H1 (cell line): ENCODE results near the gene CDS2.

Experiments used
- ASH2L ChIP-seq: fragments of 200-600, 300-600 bp; sonication (generic); IDR thresholded peaks from one replicate; pipeline ENCODE4 v1.7.1; 2017; ENCODE audit warnings: low read length
- BCL11A ChIP-seq, 2 experiments: IDR thresholded peaks; one replicate each; pipeline ENCODE4 v1.6.1; 2011; ENCODE audit warnings: low read depth in 2 of 2, low read length in 2 of 2, mild to moderate bottlenecking in 2 of 2
- CHD2 ChIP-seq: IDR thresholded peaks from 2 replicates; pipeline ENCODE4 v1.6.1; 2012; ENCODE audit warnings: low read length, improper control_type of control experiment
- CTCF ChIP-seq, 3 experiments: IDR thresholded peaks; 1 replicate in 2 of 3; 2 replicates in 1 of 3; pipeline versions ENCODE4 v1.5.1 to v1.6.1; 2011; ENCODE audit warnings: low read length in 3 of 3, mild to moderate bottlenecking in 3 of 3, inconsistent platforms in 2 of 3, low read depth in 1 of 3, moderate library complexity in 1 of 3; ENCODE audit not compliant: insufficient read depth in 1 of 3; ENCODE audit errors: control extremely low read depth in 1 of 3
- EZH2 ChIP-seq: fragments of 200-600 bp; sonication (generic); IDR thresholded peaks from 2 replicates; pipeline ENCODE4 v1.7.1; 2012; ENCODE audit warnings: low read depth, mild to moderate bottlenecking, moderate library complexity, low read length, inconsistent platforms; ENCODE audit not compliant: severe bottlenecking
- FOSL1 ChIP-seq: IDR thresholded peaks from 2 replicates; pipeline ENCODE4 v1.6.1; 2011; ENCODE audit warnings: mild to moderate bottlenecking, low read depth, low read length, moderate library complexity; ENCODE audit not compliant: insufficient read depth
- KDM4A ChIP-seq: IDR thresholded peaks from one replicate; pipeline ENCODE4 v1.7.1; 2012; ENCODE audit warnings: low read depth, mild to moderate bottlenecking, moderate library complexity, low read length, inconsistent platforms; ENCODE audit not compliant: severe bottlenecking
- KDM5A ChIP-seq: fragments of 200-600 bp; IDR thresholded peaks from 2 replicates; pipeline ENCODE4 v1.7.1; 2012; ENCODE audit warnings: mild to moderate bottlenecking, low read length, inconsistent platforms, mixed read lengths
- POLR2AphosphoS5 ChIP-seq: IDR thresholded peaks from 2 replicates; pipeline ENCODE4 v1.6.1; 2011; ENCODE audit warnings: low read depth, low read length
- RAD21 ChIP-seq, 2 experiments: IDR thresholded peaks in 1 of 2; conservative IDR thresholded peaks in 1 of 2; 2 replicates each; pipeline ENCODE4 v1.6.1; 2011; ENCODE audit warnings: low read depth in 2 of 2, low read length in 2 of 2, improper control_type of control experiment in 1 of 2, inconsistent platforms in 1 of 2, mild to moderate bottlenecking in 1 of 2, moderate library complexity in 1 of 2
- RBBP5 ChIP-seq: IDR thresholded peaks from 2 replicates; pipeline ENCODE4 v1.7.1; 2012; ENCODE audit warnings: low read depth, mild to moderate bottlenecking, inconsistent platforms, low read length, moderate library complexity, borderline replicate concordance
- SIN3A ChIP-seq, 2 experiments: IDR thresholded peaks in 1 of 2; conservative IDR thresholded peaks in 1 of 2; 2 replicates each; pipeline ENCODE4 v1.6.1; 2011 to 2012; ENCODE audit warnings: low read length in 2 of 2, improper control_type of control experiment in 1 of 2, low read depth in 1 of 2, mild to moderate bottlenecking in 1 of 2
- SP1 ChIP-seq: IDR thresholded peaks from 2 replicates; pipeline ENCODE4 v1.6.1; 2011; ENCODE audit warnings: low read depth, low read length
- SP2 ChIP-seq: IDR thresholded peaks from 2 replicates; pipeline ENCODE4 v1.6.1; 2012; ENCODE audit warnings: mild to moderate bottlenecking, low read length, inconsistent platforms

GRCh38 chr20:5141615-5142014 is 14.8 kb downstream of the CDS2 start:
- TF ChIP-seq RBBP5 (no peak), CTCF (IDR thresholded peaks at IDR 0.05; ENCODE audit: control extremely low read depth in 1 of 3, insufficient read depth in 1 of 3, low read depth in 1 of 3, low read length in 3 of 3) (no peak), SP1 (no peak), EZH2 (no peak), KDM4A (no peak), ASH2L (no peak), CHD2 (no peak), FOSL1 (no peak), SP2 (no peak), POLR2AphosphoS5 (no peak), KDM5A (no peak), BCL11A (IDR thresholded peaks at IDR 0.05; ENCODE audit: low read depth in 2 of 2, low read length in 2 of 2) (no peak), SIN3A (conservative IDR thresholded peaks at IDR 0.05 in 1 of 2, IDR thresholded peaks at IDR 0.05 in 1 of 2; ENCODE audit: low read depth in 1 of 2, low read length in 2 of 2) (no peak), RAD21 (IDR thresholded peaks at IDR 0.05 in 1 of 2, conservative IDR thresholded peaks at IDR 0.05 in 1 of 2; ENCODE audit: low read depth in 2 of 2, low read length in 2 of 2) (no peak)
